Fibroblast of pulmonary artery (primary cell): ENCODE data around the gene CD200R1L.

ENCODE experiments used
- DNase-seq: peaks from one replicate; pipeline ENCODE4 v3.0.0-alpha.2; 2010; ENCODE audit warnings: low read depth
- H3K4me3 ChIP-seq: replicated peaks from 2 replicates; pipeline ENCODE4 v1.5.1; 2011; ENCODE audit warnings: low read depth, mild to moderate bottlenecking, control low read depth, low read length, moderate library complexity
- CTCF ChIP-seq: IDR thresholded peaks from 2 replicates; pipeline ENCODE4 v1.5.1; 2011; ENCODE audit warnings: mild to moderate bottlenecking, control low read depth, low read length, inconsistent platforms; ENCODE audit errors: missing control alignments

Gene CD200R1L

GRCh38 chr3:112785321-112786001 lies 61.2 kb downstream of the CD200R1L start:
- no peak overlapping the region for H3K4me3 ChIP-seq
- DNase-seq: no peak
- TF ChIP-seq CTCF: no peak

- no peak for TF ChIP-seq CTCF
Observed at GRCh38 chr3:112782491-112782890, 64.2 kb downstream of the CD200R1L start.

GRCh38 chr3:112781599-112781998 lies 65.1 kb downstream of the CD200R1L start:
- TF ChIP-seq CTCF: no peak
- no peak for DNase-seq
- no peak overlapping the region for H3K4me3 ChIP-seq

More at GRCh38 chr3:112782491-112782890, 64.2 kb downstream of the CD200R1L start:
- no peak overlapping the region for H3K4me3 ChIP-seq
- no peak for DNase-seq

- TF ChIP-seq CTCF: no peak
- no peak for DNase-seq
- no peak overlapping the region for H3K4me3 ChIP-seq
Observed at GRCh38 chr3:112779558-112780480, 66.8 kb downstream of the CD200R1L start.

GRCh38 chr3:112779011-112779410 lies 67.7 kb downstream of the CD200R1L start:
- no peak overlapping the region for H3K4me3 ChIP-seq
- DNase-seq: no peak
- no peak for TF ChIP-seq CTCF

GRCh38 chr3:112778353-112778948 lies 68.2 kb downstream of the CD200R1L start:
- DNase-seq: peak; percentile 87
- TF ChIP-seq CTCF: no peak
- H3K4me3 ChIP-seq: no peak overlapping the region
